H4 (cell line): ENCODE measurements around the gene SPART. TPM values are rescaled to one million over a fixed set of nuclear protein-coding genes. Genes with fewer than 3 reads are reported as not detected.
"Not testable (repeated sequence)": the region's sequence is repeated elsewhere in the genome, so short reads cannot be mapped to it uniquely, and the experiment has no call there.

Source experiments
- DNase-seq: peaks from one replicate; pipeline ENCODE4 v3.0.0-alpha.2; 2015; ENCODE audit warnings: low spot score
- total RNA-seq: library from RNA; depleted of rRNA; stranded (reverse); fragments of >200 nt; shearing (Covaris generic); gene quantifications from 2 replicates; pipeline ENCODE4 v1.2.3, GENCODE V29; 2014

The SPART gene
- total RNA-seq, 1 experiment from 2014 or later, result 45.3 TPM

DNA sequence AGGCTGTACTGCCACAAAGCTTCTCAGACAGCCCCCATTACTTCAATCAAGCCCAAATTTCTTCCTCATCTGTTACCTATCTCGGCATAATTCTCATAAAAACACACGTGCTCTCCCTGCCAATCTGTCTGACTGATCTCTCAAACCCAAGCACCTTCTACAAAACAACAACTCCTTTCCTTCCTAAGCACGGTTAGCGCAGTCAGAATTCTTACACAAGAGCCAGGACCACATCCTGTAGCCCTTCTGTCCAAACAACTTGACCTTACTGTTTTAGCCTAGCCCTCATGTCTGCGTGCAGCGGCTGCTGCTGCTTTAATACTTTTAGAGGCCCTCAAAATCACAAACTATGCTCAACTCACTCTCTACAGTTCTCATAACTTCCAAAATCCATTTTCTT, 26.4 kb downstream of the SPART start:
- not testable (repeated sequence) for DNase-seq

DNA sequence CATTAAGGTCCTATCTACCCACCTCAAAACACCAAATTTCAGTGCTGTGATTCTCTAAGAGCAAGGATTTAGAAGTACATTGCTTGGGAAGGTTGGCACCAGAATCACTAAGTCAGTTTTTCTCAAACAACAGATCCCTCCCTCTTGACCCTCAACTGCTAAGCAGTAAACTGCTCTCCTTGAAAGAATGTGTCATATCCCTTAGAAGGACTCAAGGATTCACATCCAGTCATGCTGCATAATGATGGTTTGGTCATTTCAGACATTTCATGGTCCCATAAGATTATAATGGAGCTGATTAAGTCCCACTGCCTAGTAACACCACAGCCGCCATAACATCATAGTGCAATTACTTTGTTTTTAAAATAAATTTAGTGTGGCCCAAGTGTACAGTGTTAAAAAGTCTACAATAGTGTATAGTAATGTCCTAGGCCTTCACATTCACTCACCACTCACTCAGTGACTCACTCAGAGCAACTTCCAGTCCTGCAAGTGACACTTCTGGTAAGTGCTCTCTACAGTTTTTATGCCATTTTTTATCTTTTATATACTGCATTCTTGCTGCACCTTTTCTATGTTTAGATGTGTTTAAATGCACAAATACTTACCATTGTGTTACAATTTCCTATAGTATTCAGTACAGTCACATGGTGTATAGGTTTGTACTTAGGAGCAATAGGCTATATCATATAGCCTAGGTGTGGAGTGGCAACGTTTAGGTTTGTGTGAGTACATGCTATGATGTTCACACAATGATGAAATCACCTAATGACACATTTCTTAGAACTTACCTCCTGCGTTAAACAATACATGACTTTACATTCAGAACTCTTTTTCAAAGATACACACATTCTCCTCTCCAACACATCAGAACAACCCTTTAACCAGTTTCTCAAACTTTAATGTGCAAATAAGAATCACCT, 32.9 kb downstream of the SPART start:
- no peak for DNase-seq

DNA sequence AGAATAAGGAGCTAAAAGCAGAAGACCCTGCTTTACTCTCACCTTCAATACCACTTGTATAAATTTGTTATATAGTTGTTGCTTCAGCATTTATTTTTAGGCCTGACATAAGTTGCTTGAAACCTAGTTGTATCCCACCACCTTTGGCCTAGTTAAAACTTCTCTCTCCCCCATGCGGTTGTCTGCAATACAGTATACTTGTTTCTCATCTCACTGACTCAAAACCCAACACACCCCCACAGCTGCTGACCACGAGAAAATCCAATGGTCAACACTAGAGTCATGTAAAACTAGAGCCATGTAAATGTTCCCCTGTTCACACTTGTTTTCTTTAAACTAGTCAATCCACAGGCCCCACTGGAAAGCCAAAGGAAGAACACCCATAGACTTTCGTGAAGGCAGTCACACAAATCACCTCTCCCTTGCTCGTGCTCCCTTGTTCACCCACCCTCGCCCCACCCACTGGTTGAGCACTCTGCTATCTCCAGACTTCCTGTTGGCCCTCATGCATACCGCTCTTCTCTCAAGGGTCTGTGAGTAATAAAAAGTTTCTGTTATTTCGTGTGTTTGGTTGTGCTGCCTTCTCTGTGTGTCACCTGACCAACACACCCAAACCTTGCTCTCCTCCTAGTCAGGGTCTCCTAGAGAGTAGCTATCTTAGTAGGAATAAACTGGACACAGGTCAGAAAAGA, 35.6 kb downstream of the SPART start:
- DNase-seq, result no peak

GRCh38 chr13:36302289-36302688, 43.9 kb downstream of the SPART start:
- no peak for DNase-seq

GRCh38 chr13:36299469-36299868, 46.7 kb downstream of the SPART start:
- not testable (repeated sequence) for DNase-seq

- DNase-seq, result no peak
These were observed 47.6 kb downstream of the SPART start for GRCh38 chr13:36298535-36299068.

GRCh38 chr13:36297366-36298338, 48.5 kb downstream of the SPART start, which contains the start of gene CCDC169:
CCDC169 (minus strand) TSS chr13:36297814; CDS start chr13:36297719, 95 bp downstream.
- DNase-seq, result peak; percentile 44

- DNase-seq, result no peak
These were observed 52.1 kb downstream of the SPART start for GRCh38 chr13:36294096-36294495.

- no peak for DNase-seq
These were observed 52.7 kb downstream of the SPART start for GRCh38 chr13:36293497-36293896.

DNA sequence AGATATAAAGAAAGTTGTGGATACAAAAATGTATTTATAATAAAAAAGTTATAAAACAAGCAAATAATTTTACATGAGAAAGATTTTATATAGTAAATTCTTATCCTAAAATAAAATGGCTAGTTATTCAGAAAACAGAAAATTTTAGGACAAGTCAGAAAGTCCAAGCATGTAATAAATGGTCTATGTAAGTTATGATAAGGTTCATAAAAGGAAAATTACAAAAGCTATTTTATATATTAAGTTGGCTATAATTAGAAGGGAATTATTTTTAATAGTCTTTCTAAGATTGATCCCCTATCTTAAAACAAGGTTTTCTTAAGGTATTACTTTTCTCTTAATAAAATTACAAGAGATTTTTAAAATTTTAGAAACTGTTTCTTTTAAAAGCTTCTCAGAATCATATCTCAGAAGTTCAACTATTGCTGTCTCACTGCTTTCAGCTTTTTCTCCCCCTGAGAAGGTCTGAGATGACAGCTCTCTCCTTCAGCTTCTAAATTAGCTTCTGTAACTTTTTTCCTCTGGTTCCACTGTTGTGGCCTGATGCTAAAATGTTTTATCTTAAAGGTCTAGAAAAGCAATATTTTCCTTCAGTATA, 57.3 kb downstream of the SPART start:
- no peak for DNase-seq

DNA sequence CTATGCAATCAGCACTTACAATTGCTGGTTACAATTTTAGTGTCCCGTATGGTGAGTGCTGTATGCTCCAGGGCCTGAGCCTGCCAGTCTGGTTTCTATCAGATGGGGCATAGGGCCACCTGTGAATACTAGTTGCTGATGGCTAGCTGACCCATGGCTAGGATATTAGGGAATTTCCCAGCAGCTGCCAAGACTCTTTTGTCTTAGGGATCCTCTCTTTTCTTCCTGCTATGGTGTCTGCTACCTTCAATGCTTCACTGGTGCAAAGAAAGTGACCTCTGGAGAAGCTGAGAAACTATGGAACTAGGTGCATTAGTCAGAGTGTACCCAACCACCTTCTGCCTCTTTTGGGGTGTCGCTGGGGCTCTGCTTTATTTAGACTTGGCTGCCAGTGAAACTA, 60.2 kb downstream of the SPART start:
- DNase-seq, result no peak

GRCh38 chr13:36282821-36283432, 63.3 kb downstream of the SPART start:
- DNase-seq, result peak; percentile 21

- DNase-seq, result peak; percentile 39
These were observed 70.8 kb downstream of the SPART start for GRCh38 chr13:36275190-36276002.

GRCh38 chr13:36273431-36273830, 72.8 kb downstream of the SPART start:
- DNase-seq, result no peak

- DNase-seq, result no peak
These were observed 84.2 kb downstream of the SPART start for GRCh38 chr13:36261976-36262375.

DNA sequence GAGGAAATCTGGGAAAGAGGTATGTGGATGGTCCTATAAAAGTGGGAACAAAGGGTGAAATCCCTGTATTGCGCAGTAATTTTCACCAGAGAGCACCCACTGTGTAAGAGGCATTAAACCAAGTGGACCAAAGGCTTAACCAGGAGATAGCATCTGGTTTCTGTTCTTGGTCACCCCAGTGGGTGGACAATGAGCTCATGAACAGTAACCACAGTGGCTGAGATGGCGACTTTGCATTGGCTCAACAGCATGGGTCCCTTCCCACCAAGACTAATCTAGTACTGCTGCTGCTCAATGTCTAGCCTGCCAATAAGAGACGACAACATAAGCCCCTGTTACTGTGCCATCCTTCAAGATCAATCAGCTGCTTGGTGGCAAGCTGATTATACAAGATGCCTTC, 85.2 kb downstream of the SPART start:
- DNase-seq, result no peak

- no peak for DNase-seq
These were observed 86.6 kb downstream of the SPART start for GRCh38 chr13:36259361-36260137.

DNA sequence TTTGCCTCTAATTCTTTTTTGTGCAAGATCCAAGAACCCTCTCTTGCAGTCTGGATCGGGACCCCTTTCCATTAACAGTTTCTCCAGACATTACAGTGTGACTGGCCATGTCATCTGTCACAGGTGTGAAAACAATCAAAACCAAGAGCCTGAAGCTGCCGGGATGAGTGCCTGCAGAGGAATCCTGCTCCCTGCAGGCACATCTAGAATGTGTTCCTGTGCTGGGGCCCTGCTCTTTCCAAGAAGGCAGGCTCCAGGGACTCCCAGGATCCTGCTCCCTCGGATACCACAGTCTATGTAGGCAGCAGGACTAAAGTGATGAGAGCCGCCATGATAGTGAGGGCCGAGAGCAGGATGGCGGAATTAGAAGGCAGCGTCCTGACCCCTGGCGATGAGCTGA, 87.4 kb downstream of the SPART start:
- no peak for DNase-seq
